Ishikawa (cell line): Measurements from ENCODE around the gene AGPAT2.
A peak's percentile ranks its signal among the peaks of the same experiment; 100 is the strongest.

Experiments used
- CEBPB ChIP-seq: IDR thresholded peaks from 2 replicates; pipeline ENCODE4 v1.6.1; 2012
- CREB1 ChIP-seq: IDR thresholded peaks from 2 replicates; pipeline ENCODE4 v1.6.1; 2012; ENCODE audit warnings: low read depth
- EGR1 ChIP-seq: IDR thresholded peaks from 2 replicates; pipeline ENCODE4 v1.6.1; 2012
- EP300 ChIP-seq: IDR thresholded peaks from 2 replicates; pipeline ENCODE4 v1.6.1; 2012; ENCODE audit warnings: borderline replicate concordance
- FOXM1 ChIP-seq: IDR thresholded peaks from 2 replicates; pipeline ENCODE4 v1.6.1; 2012; ENCODE audit warnings: low read depth, borderline replicate concordance
- NFIC ChIP-seq: IDR thresholded peaks from 2 replicates; pipeline ENCODE4 v1.6.1; 2012
- RAD21 ChIP-seq: IDR thresholded peaks from 2 replicates; pipeline ENCODE4 v1.6.1; 2012; ENCODE audit warnings: low read depth
- TAF1 ChIP-seq: IDR thresholded peaks from 2 replicates; pipeline ENCODE4 v1.6.1; 2012; ENCODE audit warnings: low read depth, mild to moderate bottlenecking
- TCF12 ChIP-seq: IDR thresholded peaks from 2 replicates; pipeline ENCODE4 v1.6.1; 2012; ENCODE audit warnings: low read depth
- TEAD4 ChIP-seq: IDR thresholded peaks from 2 replicates; pipeline ENCODE4 v1.6.1; 2012
- USF1 ChIP-seq: IDR thresholded peaks from 2 replicates; pipeline ENCODE4 v1.6.1; 2012
- YY1 ChIP-seq: IDR thresholded peaks from 2 replicates; pipeline ENCODE4 v1.6.1; 2012; ENCODE audit warnings: low read depth
- ZBTB7A ChIP-seq: IDR thresholded peaks from 2 replicates; pipeline ENCODE4 v1.6.1; 2012; ENCODE audit warnings: low read depth
- TF ChIP-seq, protein P1 (sequence below): IDR thresholded peaks from 2 replicates; pipeline ENCODE4 v1.6.1; 2012
- TF ChIP-seq, protein P2 (sequence below): IDR thresholded peaks from 2 replicates; pipeline ENCODE4 v1.6.1; 2012; ENCODE audit warnings: low read depth, mild to moderate bottlenecking

AGPAT2 gene

DNA sequence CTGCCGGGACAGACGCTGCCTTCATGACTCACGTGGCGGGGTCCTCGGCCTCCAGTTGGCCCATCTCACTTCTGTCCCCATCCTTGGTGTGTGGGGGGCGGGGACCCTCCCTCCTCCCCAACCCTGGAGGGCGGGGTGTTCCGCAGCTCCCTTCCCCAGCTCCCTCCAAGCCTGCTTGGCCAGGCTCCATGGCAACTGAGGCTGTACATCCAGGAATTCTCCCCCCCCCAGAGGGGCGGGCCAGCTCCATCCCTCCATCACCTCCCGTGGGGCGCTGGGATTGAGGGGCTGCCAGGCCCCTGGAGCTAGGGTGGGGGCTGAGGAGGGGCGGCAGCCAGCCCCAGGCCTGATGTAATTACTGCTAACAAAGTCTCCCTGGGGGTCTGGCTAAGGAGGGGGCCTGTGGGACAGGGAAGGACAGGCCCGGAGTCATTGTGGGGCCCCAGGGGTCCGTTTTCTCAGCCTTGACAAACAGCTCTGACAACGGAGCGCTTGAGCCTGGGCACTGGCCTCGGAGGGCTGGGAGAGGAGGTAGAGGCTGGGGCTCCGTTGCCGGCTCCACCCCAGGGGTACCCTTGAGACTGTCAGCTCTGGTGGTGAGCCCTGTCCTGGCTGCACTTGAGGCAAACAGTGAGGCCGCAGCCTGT lies 33.1 kb upstream of the AGPAT2 start:
- peak; percentile 44; the same call in 1 of the 2 replicates for TF ChIP-seq ZBTB7A
- no peak for TF ChIP-seq CEBPB

- TF ChIP-seq USF1 (no peak), CREB1 (no peak), NFIC (peak; percentile 45; the same call in 1 of the 2 replicates), EP300 (no peak), TCF12 (no peak), TEAD4 (no peak), RAD21 (no peak)
- TF ChIP-seq, protein P1, sequence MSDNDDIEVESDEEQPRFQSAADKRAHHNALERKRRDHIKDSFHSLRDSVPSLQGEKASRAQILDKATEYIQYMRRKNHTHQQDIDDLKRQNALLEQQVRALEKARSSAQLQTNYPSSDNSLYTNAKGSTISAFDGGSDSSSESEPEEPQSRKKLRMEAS, result no peak
Observed at GRCh38 chr9:136719195-136719880, 32.1 kb upstream of the AGPAT2 start.

- no peak for TF ChIP-seq CREB1
- no peak for TF ChIP-seq EP300
- TF ChIP-seq RAD21, result no peak
- TF ChIP-seq, protein P1, result no peak
Observed at GRCh38 chr9:136718345-136719194, 31.3 kb upstream of the AGPAT2 start.

DNA sequence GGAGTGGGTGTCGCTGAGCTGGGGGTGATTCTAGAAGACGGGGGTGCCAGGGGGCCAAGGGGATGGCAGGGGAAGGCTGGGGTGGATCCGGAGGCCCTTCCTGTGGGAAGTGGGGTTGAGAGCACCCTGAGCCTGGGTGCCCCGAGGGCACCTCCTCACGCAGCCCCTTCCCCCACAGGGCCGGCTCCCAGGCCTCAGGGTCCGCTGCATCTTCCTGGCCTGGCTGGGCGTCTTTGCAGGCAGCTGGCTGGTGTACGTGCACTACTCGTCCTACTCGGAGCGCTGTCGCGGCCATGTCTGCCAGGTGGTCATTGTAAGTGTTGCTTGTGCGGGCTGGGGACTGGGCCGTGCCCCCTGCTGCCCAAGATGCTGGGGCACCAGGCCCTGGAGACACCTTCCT lies 30.1 kb upstream of the AGPAT2 start:
- TF ChIP-seq YY1 (no peak), FOXM1 (no peak)

DNA sequence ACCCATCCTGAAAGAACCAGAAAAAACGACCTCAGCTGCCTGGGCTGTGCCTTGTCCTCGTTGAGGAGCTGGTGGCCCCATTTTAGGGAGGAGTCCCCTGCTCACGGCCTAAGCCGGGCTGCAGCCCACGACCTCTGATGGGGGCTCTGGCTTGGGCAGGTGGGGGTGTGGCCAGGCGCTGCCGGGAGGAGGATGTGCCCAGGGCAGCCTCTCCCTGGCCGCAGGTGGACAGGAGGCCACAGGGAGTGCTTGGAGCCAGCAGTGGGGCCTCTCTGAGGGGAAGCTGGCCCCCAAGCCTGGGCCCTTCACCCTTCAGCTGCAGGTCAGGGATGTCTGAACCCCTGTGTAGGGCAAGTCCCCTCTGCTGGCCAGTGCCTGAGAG lies 27.6 kb upstream of the AGPAT2 start:
- TF ChIP-seq NFIC, result no peak
- no peak for TF ChIP-seq ZBTB7A
- no peak for TF ChIP-seq USF1
- no peak for TF ChIP-seq CREB1
- no peak for TF ChIP-seq TEAD4
- TF ChIP-seq EGR1, result no peak
- no peak for TF ChIP-seq FOXM1
- no peak for TF ChIP-seq CEBPB

GRCh38 chr9:136714096-136714892 lies 27.0 kb upstream of the AGPAT2 start:
- TF ChIP-seq FOXM1 (no peak), CREB1 (no peak), CEBPB (0 out of 2 replicates have a peak, but pooled peaks have one; percentile 28), TCF12 (peak; percentile 80), TAF1 (no peak), NFIC (peak; percentile 57), YY1 (no peak), ZBTB7A (peak; percentile 88), RAD21 (no peak), EGR1 (peak; percentile 47; the same call in 1 of the 2 replicates), EP300 (peak; percentile 61; the same call in 1 of the 2 replicates), USF1 (no peak)
- TF ChIP-seq, protein P1, result no peak
- TF ChIP-seq, protein P2, sequence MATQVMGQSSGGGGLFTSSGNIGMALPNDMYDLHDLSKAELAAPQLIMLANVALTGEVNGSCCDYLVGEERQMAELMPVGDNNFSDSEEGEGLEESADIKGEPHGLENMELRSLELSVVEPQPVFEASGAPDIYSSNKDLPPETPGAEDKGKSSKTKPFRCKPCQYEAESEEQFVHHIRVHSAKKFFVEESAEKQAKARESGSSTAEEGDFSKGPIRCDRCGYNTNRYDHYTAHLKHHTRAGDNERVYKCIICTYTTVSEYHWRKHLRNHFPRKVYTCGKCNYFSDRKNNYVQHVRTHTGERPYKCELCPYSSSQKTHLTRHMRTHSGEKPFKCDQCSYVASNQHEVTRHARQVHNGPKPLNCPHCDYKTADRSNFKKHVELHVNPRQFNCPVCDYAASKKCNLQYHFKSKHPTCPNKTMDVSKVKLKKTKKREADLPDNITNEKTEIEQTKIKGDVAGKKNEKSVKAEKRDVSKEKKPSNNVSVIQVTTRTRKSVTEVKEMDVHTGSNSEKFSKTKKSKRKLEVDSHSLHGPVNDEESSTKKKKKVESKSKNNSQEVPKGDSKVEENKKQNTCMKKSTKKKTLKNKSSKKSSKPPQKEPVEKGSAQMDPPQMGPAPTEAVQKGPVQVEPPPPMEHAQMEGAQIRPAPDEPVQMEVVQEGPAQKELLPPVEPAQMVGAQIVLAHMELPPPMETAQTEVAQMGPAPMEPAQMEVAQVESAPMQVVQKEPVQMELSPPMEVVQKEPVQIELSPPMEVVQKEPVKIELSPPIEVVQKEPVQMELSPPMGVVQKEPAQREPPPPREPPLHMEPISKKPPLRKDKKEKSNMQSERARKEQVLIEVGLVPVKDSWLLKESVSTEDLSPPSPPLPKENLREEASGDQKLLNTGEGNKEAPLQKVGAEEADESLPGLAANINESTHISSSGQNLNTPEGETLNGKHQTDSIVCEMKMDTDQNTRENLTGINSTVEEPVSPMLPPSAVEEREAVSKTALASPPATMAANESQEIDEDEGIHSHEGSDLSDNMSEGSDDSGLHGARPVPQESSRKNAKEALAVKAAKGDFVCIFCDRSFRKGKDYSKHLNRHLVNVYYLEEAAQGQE, result no peak
